OCI-LY7 (cell line): ENCODE results near the gene PIGH.

Source experiments
- CTCF ChIP-seq: fragments of 200-600 bp; sonication (generic); conservative IDR thresholded peaks from 2 replicates; pipeline ENCODE4 v1.5.1; 2014; ENCODE audit warnings: mild to moderate bottlenecking, antibody characterized with exemption, low read length, moderate library complexity, mixed read lengths
- EZH2phosphoT487 ChIP-seq: fragments of 200-600 bp; sonication (generic); IDR thresholded peaks from 2 replicates; pipeline ENCODE4 v1.6.1; 2018; ENCODE audit warnings: low read depth, borderline replicate concordance, mild to moderate bottlenecking, mixed run types, antibody characterized with exemption, low read length, moderate library complexity, mixed read lengths

GRCh38 chr14:67619446-67620216, 19.6 kb upstream of the PIGH start, which contains the start of gene ARG2:
- TF ChIP-seq CTCF, result no peak; the same call in 1 of the 2 replicates
- TF ChIP-seq EZH2phosphoT487, result no peak
